CD4-positive, alpha-beta T cell treated with Interleukin-17A for 4 hours (primary cell): ENCODE measurements around the gene SOX10.

ENCODE experiments used
- DNase-seq: peaks from one replicate; pipeline ENCODE4 v3.0.0-alpha.2; 2020; ENCODE audit warnings: mixed read lengths

SOX10 gene

DNA sequence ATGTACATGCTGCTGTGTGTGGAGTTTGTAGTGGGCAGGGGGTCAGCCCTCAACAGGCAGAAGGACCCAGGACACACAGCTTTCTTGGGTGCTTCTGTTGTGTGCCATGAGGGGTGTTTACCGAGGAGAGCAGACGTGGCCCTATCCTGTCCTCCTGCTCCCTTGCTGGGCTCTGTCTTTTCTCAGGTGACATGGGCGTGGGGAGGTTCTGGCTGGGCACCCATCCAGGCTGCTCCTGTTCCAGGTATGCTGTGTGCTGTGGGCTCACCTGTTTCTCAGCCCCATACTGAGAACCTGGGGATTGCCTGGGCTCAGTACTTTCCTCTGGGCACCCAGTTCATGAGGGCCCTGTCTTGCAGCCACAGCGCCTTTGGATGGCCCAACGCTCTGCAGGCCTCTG is 55.0 kb downstream of the SOX10 start:
- DNase-seq = no peak

DNA sequence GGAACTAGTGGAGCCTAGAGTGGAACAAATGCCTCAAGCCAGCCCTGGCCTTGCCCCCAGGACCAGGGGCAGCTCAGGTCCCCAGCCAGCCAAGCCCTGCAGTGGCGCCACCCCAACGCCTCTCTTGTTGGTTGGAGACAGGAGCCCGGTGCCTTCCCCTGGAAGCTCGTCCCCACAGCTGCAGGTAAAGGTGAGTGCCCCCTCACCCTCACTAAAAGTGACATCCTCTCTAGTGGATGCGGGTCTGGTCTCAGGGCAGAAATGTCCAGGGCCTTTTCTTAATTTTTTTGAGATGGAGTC is 56.8 kb downstream of the SOX10 start:
- DNase-seq = no peak

DNA sequence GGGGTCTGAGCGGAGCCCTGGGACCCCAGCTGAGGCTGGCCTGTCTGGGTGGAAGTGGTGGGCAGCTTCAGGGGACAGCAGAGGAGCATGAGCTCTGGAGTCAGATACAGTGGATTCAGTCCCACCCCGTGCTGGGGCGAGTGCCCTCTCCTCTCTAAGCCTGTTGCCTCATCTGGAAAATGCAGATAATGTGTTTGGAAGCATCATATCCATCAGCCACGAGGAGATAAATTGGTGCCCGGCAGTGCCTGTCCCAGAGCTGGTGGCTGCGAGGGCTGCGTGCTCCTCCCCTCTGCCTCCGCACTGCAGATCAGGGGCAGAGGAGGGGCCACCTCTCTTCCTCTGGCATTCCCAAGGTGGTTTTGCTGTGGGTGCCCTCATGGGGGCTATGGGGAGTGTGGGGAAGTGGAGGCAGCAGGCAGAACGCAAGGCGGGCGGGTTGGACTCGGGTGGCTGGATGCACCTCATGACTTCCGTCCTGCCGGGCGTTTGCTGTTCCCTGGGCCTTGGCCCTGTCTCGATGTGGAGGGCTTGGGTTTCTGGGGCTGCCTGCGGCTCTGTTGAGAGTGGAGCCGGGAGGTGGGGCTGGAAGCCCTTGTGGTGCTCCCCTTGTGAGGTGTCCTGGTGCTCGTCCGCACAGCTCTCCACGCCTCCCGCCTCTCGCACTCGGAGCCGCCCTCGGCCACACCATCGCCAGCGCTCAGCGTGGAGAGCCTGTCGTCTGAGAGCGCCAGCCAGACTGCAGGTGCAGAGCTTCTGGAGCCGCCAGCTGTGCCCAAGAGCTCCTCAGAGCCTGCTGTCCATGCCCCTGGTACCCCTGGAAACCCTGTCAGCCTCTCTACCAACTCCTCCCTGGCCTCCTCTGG is 57.4 kb downstream of the SOX10 start:
- no peak for DNase-seq

- DNase-seq = no peak
Observed at GRCh38 chr22:37926358-37926757, 58.0 kb downstream of the SOX10 start.

DNA sequence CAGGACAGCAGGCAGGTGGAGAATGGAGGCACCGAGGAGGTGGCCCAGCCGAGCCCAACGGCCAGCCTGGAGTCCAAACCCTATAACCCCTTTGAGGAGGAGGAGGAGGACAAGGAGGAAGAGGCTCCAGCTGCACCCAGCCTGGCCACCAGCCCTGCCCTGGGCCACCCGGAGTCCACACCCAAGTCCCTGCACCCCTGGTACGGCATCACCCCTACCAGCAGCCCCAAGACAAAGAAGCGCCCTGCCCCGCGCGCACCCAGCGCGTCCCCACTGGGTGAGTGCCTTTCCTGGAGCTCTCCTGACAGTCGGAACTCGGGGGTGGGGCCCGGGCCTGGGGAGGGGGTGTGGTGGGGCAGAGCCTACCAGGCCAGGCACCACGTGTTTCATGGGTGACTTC is 58.6 kb downstream of the SOX10 start:
- DNase-seq = no peak

DNA sequence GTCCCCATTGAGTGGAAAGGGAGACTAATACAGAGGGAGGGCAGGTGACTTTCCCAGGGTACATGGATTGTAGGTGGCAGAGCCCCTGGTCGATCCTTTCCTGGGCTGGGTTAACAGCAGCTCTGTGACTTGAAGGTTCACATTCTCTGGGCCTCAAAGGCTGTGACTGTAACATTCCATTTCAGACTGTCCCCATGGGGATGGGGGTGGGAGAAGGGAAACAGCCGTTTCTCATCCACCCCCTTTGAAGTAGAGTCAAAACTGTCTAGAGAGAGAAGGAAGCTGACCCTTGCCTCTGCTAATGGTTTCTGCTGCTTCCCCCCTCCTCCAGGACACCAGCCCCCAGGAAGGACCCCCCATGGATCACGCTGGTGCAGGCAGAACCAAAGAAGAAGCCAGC is 59.0 kb downstream of the SOX10 start:
- DNase-seq = no peak

DNA sequence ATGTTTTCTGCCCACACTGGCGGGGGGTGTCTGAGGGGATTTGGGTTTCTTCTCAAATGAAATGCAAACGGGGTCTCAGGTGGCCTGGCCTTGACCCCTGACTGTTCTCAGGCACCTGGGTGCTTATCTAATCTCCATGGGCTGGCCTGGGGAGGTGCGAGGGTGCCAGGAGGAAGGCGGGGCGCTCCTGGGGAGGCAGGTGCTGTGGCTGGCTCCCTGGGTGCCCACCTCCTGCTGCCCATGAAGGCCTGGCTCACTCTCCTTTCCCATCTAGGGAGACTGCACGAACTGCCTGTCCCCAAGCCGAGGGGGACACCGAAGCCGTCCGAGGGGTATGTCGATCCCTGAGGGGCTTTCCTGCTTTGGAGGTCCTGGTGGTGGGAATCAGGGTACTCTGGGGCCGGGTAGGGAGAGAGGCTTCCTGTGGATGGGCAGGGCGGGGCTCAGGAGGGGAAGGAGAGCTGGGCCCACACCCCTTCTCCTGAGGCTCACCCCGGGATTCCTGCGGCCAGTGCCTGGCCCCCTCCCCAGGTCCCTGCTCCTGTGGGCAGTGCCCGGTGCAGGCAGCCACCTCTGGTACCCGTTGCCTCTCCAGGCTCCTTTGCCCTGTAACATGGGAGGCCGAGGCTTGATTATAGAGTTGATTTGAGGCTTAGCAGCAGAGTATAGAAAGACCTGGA is 59.8 kb downstream of the SOX10 start:
- DNase-seq = no peak

DNA sequence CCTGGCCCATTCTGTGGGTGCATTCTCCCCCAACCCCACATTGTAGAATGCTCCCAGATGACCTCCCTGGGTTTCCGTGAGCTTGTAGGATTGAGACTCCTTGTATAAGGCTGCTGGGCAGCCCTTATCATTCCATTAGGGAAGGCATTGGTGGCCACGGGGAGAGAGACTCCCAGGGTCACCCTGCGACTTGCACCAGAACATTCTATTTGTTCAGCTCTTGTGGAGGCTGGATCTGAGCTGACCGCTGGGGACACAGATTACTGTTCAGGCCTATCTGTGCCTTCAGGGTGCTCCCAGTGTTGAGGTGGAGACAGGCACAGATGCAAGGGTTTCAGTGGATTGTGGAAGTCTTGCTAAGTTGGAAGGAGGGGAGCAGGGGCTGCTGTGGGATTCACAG is 60.4 kb downstream of the SOX10 start:
- no peak for DNase-seq
